ENCODE measurements around the gene TMEM217.

Gene TMEM217

DNA sequence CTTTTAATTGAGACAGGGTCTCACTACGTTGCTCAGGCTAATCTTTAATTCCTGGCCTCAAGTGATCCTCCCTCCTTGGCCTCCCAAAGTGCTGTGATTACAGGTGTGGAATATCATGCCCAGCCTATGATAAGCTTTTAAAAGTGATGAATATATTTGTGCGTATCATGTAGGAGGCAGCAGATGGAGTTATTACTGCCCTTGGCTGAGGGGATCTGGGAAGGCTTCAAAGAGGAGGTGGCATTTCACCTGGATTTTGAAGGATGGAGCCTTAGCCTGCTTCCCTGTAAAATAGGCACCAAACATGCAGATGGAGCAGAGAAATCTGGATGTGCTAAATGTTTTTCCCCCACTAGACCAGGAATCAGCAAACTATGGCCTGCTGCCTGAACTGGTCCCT, 77.9 kb downstream of the TMEM217 start:
- no peak overlapping the region for H3K27ac ChIP-seq
- TF ChIP-seq, protein P1, sequence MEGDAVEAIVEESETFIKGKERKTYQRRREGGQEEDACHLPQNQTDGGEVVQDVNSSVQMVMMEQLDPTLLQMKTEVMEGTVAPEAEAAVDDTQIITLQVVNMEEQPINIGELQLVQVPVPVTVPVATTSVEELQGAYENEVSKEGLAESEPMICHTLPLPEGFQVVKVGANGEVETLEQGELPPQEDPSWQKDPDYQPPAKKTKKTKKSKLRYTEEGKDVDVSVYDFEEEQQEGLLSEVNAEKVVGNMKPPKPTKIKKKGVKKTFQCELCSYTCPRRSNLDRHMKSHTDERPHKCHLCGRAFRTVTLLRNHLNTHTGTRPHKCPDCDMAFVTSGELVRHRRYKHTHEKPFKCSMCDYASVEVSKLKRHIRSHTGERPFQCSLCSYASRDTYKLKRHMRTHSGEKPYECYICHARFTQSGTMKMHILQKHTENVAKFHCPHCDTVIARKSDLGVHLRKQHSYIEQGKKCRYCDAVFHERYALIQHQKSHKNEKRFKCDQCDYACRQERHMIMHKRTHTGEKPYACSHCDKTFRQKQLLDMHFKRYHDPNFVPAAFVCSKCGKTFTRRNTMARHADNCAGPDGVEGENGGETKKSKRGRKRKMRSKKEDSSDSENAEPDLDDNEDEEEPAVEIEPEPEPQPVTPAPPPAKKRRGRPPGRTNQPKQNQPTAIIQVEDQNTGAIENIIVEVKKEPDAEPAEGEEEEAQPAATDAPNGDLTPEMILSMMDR (conservative IDR thresholded peaks at IDR 0.05; ENCODE audit: low read depth) = no peak
- POLR2A ChIA-PET (ENCODE audit: low non-redundant PET) = no interaction called here
- CTCF ChIA-PET = no interaction called here
- DNase-seq (ENCODE audit: low spot score) = no peak

DNA sequence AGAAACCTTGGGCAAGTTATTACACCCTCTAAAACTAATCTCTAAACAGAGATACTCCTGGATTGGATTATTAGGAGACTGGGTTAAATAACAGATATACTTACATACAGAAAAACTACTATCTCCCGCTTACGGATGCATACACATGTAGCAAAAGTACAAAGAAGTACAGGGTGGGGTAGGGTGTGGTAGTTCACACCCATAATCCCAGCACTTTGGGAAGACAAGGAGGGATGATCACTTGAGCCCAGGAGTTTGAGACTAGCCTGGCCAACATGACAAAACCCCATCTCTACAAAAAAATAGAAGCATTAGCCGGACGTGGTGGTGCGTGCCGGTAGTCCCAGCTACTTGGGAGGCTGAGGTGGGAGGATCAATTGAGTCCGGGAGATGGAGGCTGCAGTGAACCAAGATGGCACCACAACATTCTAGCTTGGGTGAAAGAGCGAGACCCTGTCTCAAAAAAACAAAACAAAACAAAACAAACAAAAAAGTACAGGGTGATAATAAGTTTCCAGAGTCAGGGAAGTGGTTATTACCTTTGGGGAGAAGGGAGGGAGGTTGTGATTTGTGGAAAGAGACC, 79.9 kb downstream of the TMEM217 start:
- CTCF ChIA-PET = interaction anchor here (0.6 to 1.5 kb wide), 4 partner anchors 15 to 153 kb away, joined by 4 read pairs; no protein-coding TSS in a partner anchor
- H3K27ac ChIP-seq = no peak overlapping the region
- TF ChIP-seq, protein P1 (conservative IDR thresholded peaks at IDR 0.05; ENCODE audit: low read depth) = no peak
- POLR2A ChIA-PET (ENCODE audit: low non-redundant PET) = no interaction called here
- no peak for DNase-seq (ENCODE audit: low spot score)

DNA sequence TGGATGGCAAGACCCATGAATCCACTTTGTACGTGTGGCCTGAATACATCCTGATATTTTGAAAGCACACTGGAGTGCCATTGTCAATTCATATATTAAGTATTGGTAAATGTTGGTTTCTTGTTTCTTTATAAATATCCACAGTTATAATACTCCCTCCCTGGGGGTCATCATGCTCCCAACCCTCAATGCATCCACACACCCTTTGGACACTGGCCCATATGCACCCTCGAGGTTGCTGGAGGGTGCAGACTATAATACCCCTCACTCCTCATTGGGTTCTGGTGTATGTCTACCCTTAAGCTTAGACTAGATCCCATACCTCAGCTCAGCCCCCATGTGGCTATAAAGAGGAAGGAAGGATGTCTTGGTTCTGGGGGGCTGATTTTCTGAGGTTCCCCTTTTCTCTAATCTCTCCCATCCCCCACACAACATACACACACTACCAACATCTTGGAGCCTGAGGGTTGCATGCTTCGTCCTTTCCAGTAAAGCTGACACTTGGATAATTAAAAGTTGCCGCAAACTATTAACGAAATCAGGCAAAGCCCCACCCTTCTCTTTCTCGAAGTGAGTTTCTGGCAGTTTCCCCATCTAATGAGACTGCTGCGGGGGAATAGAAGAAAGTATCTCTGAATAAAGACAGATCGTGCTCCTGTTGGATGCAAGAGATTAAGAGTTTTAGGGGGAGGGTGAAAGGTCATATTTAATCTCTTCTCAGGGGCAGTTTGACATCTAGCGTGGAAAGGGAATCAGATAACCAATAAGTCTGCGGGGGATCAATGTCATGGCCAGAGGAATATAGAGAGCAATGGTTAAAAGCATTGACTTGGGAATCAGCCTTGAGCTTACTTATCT, 80.6 kb downstream of the TMEM217 start:
- DNase-seq (ENCODE audit: low spot score) = no peak
- POLR2A ChIA-PET (ENCODE audit: low non-redundant PET) = no interaction called here
- TF ChIP-seq, protein P1 (conservative IDR thresholded peaks at IDR 0.05; ENCODE audit: low read depth) = no peak
- no peak overlapping the region for H3K27ac ChIP-seq
- CTCF ChIA-PET = interaction anchor here (0.6 to 0.7 kb wide), 2 partner anchors 15 to 149 kb away, joined by 4 read pairs; no protein-coding TSS in a partner anchor

DNA sequence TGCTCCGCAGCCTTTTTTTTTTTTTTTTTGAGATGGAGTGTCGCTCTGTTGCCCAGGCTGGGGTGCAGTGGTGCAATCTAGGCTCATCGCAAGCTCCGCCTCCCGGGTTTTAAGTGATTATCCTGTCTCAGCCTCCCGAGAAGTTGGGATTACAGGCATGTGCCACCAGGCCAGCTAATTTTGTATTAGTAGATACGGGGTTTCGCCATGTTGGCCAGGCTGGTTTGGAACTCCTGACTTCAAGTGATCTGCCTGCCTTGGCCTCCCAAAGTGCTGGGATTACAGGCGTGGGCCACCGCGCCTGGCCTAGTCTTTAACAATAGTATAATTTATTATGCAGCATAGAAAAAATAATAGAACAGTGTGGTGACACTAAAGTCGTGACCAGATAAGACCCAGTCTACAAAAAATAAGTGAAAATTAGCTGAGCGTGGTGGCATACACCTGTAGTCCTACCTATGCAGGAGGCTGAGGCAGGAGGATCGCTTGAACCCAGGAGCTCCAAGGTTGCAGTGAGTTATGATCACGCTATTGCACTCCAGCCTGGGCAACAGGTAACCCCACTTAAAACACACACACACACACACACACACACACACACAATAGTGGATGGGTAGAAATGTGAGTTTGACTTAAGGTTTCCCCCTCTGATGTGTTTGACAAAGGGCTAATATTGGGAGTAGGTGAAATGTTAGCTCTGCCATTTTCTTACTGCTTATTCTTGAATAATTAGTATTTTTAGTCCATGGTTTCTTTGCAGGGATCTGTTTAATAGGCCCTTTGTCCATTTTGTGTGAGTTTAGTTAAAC, 81.5 kb downstream of the TMEM217 start:
- no peak for DNase-seq (ENCODE audit: low spot score)
- TF ChIP-seq, protein P1 (conservative IDR thresholded peaks at IDR 0.05; ENCODE audit: low read depth) = no peak
- ChIA-PET POLR2A (ENCODE audit: low non-redundant PET) (interaction anchor here (0.6 kb wide), 1 partner anchor 12 kb away, joined by 3 read pairs; no protein-coding TSS in a partner anchor), CTCF (interaction anchor here (1.1 kb wide), 1 partner anchor 158 kb away, joined by 3 read pairs; no protein-coding TSS in a partner anchor)
- H3K27ac ChIP-seq = peak overlapping the region; percentile 20; the same call in 1 of the 2 replicates

DNA sequence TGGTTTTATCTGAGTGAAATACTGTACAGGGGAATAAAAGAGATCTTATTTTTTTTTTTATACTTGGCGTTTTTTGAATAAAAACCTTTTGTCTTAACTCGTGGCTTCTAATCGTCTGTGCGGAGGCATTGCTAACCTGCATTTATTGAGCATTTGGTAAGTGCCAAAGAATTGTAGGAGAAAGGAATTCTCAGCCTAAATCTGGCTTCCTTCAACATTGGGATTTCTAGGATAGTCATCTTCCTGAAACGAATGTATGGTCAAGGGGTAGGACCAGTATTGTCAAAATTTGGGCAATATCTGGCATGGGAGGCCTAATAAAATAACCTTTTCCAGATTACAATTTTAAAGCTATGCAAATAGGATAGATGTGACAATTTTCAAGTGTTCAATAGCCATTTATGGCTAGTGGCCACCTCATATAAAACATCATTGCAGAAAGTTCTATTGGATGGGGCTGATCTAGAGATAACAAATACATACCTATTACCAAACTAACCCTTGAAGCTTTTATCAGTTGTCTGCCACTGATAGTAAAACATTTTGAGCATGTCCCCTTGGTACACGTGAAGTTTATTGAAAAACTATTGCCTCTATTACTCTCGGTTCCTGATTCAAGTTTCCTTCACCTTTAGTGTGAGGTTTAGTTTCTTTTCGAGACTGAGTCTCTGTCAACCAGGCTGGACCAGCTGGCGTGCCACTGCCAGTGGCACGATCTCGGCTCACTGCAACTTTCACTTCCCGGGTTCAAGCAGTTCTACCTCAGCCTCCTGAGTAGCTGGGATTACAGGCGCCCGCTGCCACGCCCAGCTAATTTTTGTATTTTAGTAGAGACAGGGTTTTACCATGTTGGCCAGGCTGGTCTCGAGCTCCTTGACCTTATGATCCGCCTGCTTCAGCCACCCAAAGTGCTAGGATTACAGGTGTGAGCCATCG, 82.3 kb downstream of the TMEM217 start:
- TF ChIP-seq, protein P1 (conservative IDR thresholded peaks at IDR 0.05; ENCODE audit: low read depth) = no peak
- DNase-seq (ENCODE audit: low spot score) = no peak
- H3K27ac ChIP-seq = peak overlapping the region; percentile 20; the same call in 1 of the 2 replicates
- ChIA-PET CTCF (interaction anchor here (0.8 to 1.1 kb wide), 2 partner anchors 14 to 157 kb away, joined by 3 to 5 read pairs; no protein-coding TSS in a partner anchor), POLR2A (ENCODE audit: low non-redundant PET) (interaction anchor here (0.6 kb wide), 1 partner anchor 12 kb away, joined by 3 read pairs; no protein-coding TSS in a partner anchor)

Measured in RWPE1 (cell line).